ENCODE results near the gene OCA2. TPM values are rescaled to one million over a fixed set of nuclear protein-coding genes. Genes with fewer than 3 reads are reported as not detected.

OCA2 gene
- total RNA-seq, 1 experiment from 2014 or later, result 0.31 TPM

DNA sequence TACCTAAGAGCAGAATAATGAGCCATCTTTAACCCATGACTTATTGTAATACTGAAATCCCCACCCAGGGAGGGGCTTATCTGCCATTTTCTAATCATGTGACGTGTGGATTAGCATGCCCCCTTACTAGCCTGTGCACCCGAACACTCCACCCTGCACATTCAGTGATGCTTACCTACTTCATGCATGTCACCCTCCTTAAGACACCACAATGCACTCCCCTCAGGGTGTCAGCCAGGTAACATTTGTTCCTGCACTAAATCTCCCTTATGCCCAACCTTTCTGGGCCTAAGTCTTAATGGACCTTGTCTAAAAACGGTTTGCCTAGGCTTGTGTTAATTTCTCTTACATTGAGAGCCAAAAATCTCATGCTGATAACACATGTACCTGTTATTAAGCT lies 336.6 kb downstream of the OCA2 start:
- Histone ChIP-seq H3K14ac (ENCODE audit: insufficient read depth, low read length) (no peak overlapping the region), H2AK5ac (ENCODE audit: insufficient read length, low read length) (no peak overlapping the region), H3K4me2 (ENCODE audit: insufficient read depth, insufficient read length, low read length) (no peak overlapping the region), H3K79me2 (ENCODE audit: insufficient read depth, low read length) (no peaks in the 10 kb centered on the region), H3K9me3 (ENCODE audit: control insufficient read depth, low read depth, low read length) (no peaks in the 10 kb centered on the region), H4K5ac (ENCODE audit: insufficient read length, low read depth, low read length) (no peak overlapping the region), H3K4ac (ENCODE audit: low read depth, low read length) (no peak overlapping the region), H3K4me1 (ENCODE audit: insufficient read depth, low read length) (peaks cover 2% of the 10 kb centered on the region; the same call in 1 of the 2 replicates), H3T11ph (ENCODE audit: low read length) (no peak overlapping the region), H2BK5ac (ENCODE audit: insufficient read length, low read length) (no peak overlapping the region), H4K8ac (replicated peaks; ENCODE audit: insufficient read length, low read depth, low read length) (no peak overlapping the region), H3K56ac (ENCODE audit: insufficient read length, low read depth, low read length) (no peak overlapping the region), H2AFZ (ENCODE audit: low read length) (no peak overlapping the region), H2BK12ac (ENCODE audit: insufficient read length, low read depth, low read length) (no peak overlapping the region), H4K91ac (ENCODE audit: insufficient read length, low read depth, low read length) (no peak overlapping the region), H2BK15ac (ENCODE audit: low read depth, low read length) (no peak overlapping the region), H3K9ac (ENCODE audit: extremely low read depth, insufficient read length, low read length) (no peak overlapping the region), H4K20me1 (ENCODE audit: control insufficient read depth, insufficient read depth, insufficient read length) (no peaks in the 10 kb centered on the region), H2BK120ac (ENCODE audit: low read depth, low read length, poor library complexity, severe bottlenecking) (no peak overlapping the region), H3K18ac (ENCODE audit: insufficient read length, low read depth, low read length) (no peak overlapping the region), H3K27me3 (ENCODE audit: insufficient read depth, low read length) (no peaks in the 10 kb centered on the region), H2BK20ac (ENCODE audit: low read depth, low read length, poor library complexity, severe bottlenecking) (no peak overlapping the region), H3K23ac (ENCODE audit: insufficient read length, low read depth, low read length) (no peak overlapping the region), H3K79me1 (ENCODE audit: insufficient read depth, low read depth, low read length, poor library complexity, severe bottlenecking) (no peaks in the 10 kb centered on the region), H3K23me2 (ENCODE audit: insufficient read length, low read depth, low read length, poor library complexity, severe bottlenecking) (no peaks in the 10 kb centered on the region), H3K27ac (ENCODE audit: insufficient read length, low read depth, low read length) (no peak overlapping the region)
- WGBS (ENCODE audit: extremely low coverage, insufficient read length, low lambda C conversion rate), result no CpG with 5 or more reads among the region's 3 CpGs
- peaks cover 3 to 12% (median 6%) of the 10 kb centered on the region in 3 experiments; a peak in 6 of 7 replicates for H3K36me3 Mint-ChIP-seq (ENCODE audit: insufficient read depth in 1 of 3, low read depth in 3 of 3)
- H3K27ac Mint-ChIP-seq, result no peak overlapping the region
- H3K4me3 Mint-ChIP-seq, result no peak overlapping the region
- no peaks in the 10 kb centered on the region for H3K27me3 Mint-ChIP-seq (ENCODE audit: low read depth)
- no peak for DNase-seq
- TF ChIP-seq, protein P1, sequence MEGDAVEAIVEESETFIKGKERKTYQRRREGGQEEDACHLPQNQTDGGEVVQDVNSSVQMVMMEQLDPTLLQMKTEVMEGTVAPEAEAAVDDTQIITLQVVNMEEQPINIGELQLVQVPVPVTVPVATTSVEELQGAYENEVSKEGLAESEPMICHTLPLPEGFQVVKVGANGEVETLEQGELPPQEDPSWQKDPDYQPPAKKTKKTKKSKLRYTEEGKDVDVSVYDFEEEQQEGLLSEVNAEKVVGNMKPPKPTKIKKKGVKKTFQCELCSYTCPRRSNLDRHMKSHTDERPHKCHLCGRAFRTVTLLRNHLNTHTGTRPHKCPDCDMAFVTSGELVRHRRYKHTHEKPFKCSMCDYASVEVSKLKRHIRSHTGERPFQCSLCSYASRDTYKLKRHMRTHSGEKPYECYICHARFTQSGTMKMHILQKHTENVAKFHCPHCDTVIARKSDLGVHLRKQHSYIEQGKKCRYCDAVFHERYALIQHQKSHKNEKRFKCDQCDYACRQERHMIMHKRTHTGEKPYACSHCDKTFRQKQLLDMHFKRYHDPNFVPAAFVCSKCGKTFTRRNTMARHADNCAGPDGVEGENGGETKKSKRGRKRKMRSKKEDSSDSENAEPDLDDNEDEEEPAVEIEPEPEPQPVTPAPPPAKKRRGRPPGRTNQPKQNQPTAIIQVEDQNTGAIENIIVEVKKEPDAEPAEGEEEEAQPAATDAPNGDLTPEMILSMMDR (conservative IDR thresholded peaks at IDR 0.05), result no peak
- peaks cover 11 to 12% of the 10 kb centered on the region in 2 experiments for H3K9me3 Mint-ChIP-seq
- H3K4me1 Mint-ChIP-seq, result peaks cover 21 to 24% of the 10 kb centered on the region in 2 experiments

Data from H9 (cell line).